ENCODE data around the gene KAZN.

Gene KAZN

GRCh38 chr1:14605945-14606344 lies 7.5 kb downstream of the KAZN start:
- TF ChIP-seq PATZ1 (CRISPR knock-in tag; IDR thresholded peaks at IDR 0.05; ENCODE audit: borderline replicate concordance), result no peak
- TF ChIP-seq CSDC2 (CRISPR knock-in tag; IDR thresholded peaks at IDR 0.05), result no peak
- TF ChIP-seq POU6F1 (CRISPR knock-in tag; IDR thresholded peaks at IDR 0.05; ENCODE audit: borderline replicate concordance, low read depth), result no peak
- no peak for TF ChIP-seq ZFP3 (CRISPR knock-in tag; IDR thresholded peaks at IDR 0.05)
- TF ChIP-seq PPARA (CRISPR knock-in tag; IDR thresholded peaks at IDR 0.05; ENCODE audit: borderline replicate concordance), result no peak
- TF ChIP-seq ARNTL (CRISPR knock-in tag; IDR thresholded peaks at IDR 0.05; ENCODE audit: borderline replicate concordance, low read depth), result no peak
- TF ChIP-seq ESRRG (CRISPR knock-in tag; IDR thresholded peaks at IDR 0.05), result no peak
- TF ChIP-seq ZNF70 (CRISPR knock-in tag; IDR thresholded peaks at IDR 0.05), result no peak
- no peak for TF ChIP-seq TCF4 (CRISPR knock-in tag; IDR thresholded peaks at IDR 0.05; ENCODE audit: borderline replicate concordance)
- no peak for TF ChIP-seq OSR1 (CRISPR knock-in tag; IDR thresholded peaks at IDR 0.05)
- TF ChIP-seq ZC3H10 (CRISPR knock-in tag; IDR thresholded peaks at IDR 0.05), result no peak
- TF ChIP-seq BACH2 (CRISPR knock-in tag; IDR thresholded peaks at IDR 0.05; ENCODE audit: borderline replicate concordance), result no peak
- TF ChIP-seq RARB (CRISPR knock-in tag; IDR thresholded peaks at IDR 0.05), result no peak
- TF ChIP-seq SNAI2 (CRISPR knock-in tag; IDR thresholded peaks at IDR 0.05), result no peak
- no peak for ATAC-seq

DNA sequence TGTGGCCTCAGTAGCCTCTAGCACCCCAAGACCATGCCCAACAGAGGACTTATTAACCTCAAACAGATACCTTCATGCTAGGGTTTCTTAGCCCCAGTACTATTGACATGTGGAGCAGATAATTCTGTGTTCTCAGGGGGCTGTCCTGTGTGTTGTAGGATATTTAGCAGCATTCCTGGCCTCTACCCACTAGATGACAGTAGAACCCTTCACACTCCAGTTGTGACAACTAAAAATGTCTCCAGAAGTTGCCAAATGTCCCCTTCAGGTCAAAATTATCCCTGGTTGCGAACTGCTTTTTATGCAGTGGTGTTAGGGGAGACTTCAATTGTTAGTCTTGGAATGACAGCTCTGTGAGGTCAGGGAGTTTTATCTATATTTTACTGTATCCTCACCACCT lies 8.1 kb downstream of the KAZN start:
- no peak for ATAC-seq
- TF ChIP-seq ZNF70 (CRISPR knock-in tag; IDR thresholded peaks at IDR 0.05) (no peak), CSDC2 (CRISPR knock-in tag; IDR thresholded peaks at IDR 0.05) (no peak), PATZ1 (CRISPR knock-in tag; IDR thresholded peaks at IDR 0.05; ENCODE audit: borderline replicate concordance) (no peak), OSR1 (CRISPR knock-in tag; IDR thresholded peaks at IDR 0.05) (no peak), TCF4 (CRISPR knock-in tag; IDR thresholded peaks at IDR 0.05; ENCODE audit: borderline replicate concordance) (no peak), ZC3H10 (CRISPR knock-in tag; IDR thresholded peaks at IDR 0.05) (no peak), ARNTL (CRISPR knock-in tag; IDR thresholded peaks at IDR 0.05; ENCODE audit: borderline replicate concordance, low read depth) (no peak), RARB (CRISPR knock-in tag; IDR thresholded peaks at IDR 0.05) (no peak), POU6F1 (CRISPR knock-in tag; IDR thresholded peaks at IDR 0.05; ENCODE audit: borderline replicate concordance, low read depth) (no peak), BACH2 (CRISPR knock-in tag; IDR thresholded peaks at IDR 0.05; ENCODE audit: borderline replicate concordance) (no peak), ISL1 (CRISPR knock-in tag; IDR thresholded peaks at IDR 0.05) (no peak), PPARA (CRISPR knock-in tag; IDR thresholded peaks at IDR 0.05; ENCODE audit: borderline replicate concordance) (no peak), TSHZ2 (CRISPR knock-in tag; IDR thresholded peaks at IDR 0.05) (no peak), ZNF565 (CRISPR knock-in tag; conservative IDR thresholded peaks at IDR 0.05; ENCODE audit: low read depth) (no peak), ESRRG (CRISPR knock-in tag; IDR thresholded peaks at IDR 0.05) (no peak)

DNA sequence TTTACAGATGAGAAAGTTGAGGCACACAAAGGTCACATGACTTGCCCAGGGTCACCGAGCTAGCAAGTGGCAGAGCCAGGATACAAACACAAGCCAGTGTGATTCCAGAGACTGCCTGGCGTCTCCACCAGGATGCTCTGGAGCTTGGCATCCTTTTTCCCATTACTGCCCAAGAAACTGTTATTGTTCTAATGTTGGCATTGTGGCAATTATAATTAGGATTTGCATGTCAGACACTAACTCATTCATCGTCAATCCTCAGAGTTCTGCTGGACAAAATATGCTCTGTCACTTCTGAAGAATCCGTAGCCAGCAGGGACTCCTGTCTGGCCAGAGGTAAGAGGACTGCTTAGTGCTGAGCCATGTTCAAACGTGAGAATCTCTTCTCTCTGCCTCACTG lies 8.8 kb downstream of the KAZN start:
- no peak for ATAC-seq
- TF ChIP-seq SNAI2 (CRISPR knock-in tag; IDR thresholded peaks at IDR 0.05) (no peak), PATZ1 (CRISPR knock-in tag; IDR thresholded peaks at IDR 0.05; ENCODE audit: borderline replicate concordance) (no peak), CSDC2 (CRISPR knock-in tag; IDR thresholded peaks at IDR 0.05) (no peak), TSHZ2 (CRISPR knock-in tag; IDR thresholded peaks at IDR 0.05) (no peak), ISL1 (CRISPR knock-in tag; IDR thresholded peaks at IDR 0.05) (no peak), PPARA (CRISPR knock-in tag; IDR thresholded peaks at IDR 0.05; ENCODE audit: borderline replicate concordance) (no peak), OSR1 (CRISPR knock-in tag; IDR thresholded peaks at IDR 0.05) (no peak), GLIS3 (CRISPR knock-in tag; IDR thresholded peaks at IDR 0.05) (no peak), ZFP30 (CRISPR knock-in tag; IDR thresholded peaks at IDR 0.05) (no peak)
